ENCODE measurements around the gene AUTS2. TPM values are rescaled to one million over a fixed set of nuclear protein-coding genes. Genes with fewer than 3 reads are reported as not detected.

The AUTS2 gene
- total RNA-seq, 1 donor from 2014 or later, result 94.1 TPM

GRCh38 chr7:70113078-70113477 is 514.8 kb downstream of the AUTS2 start:
- DNase-seq (ENCODE audit: extremely low spot score, unreplicated experiment), result no peak
- no peak overlapping the region for H3K4me3 Mint-ChIP-seq
- H3K4me1 Mint-ChIP-seq (ENCODE audit: unreplicated experiment), result peaks cover 10% of the 10 kb centered on the region
- TF ChIP-seq CTCF (conservative IDR thresholded peaks at IDR 0.05), result no peak
- H3K9me3 Mint-ChIP-seq, result no peaks in the 10 kb centered on the region
- H3K36me3 Mint-ChIP-seq, result no peaks in the 10 kb centered on the region
- no peak overlapping the region for H3K27ac Mint-ChIP-seq
- no peaks in the 10 kb centered on the region for H3K27me3 Mint-ChIP-seq

GRCh38 chr7:70113536-70113935 is 515.3 kb downstream of the AUTS2 start:
- no peak overlapping the region for H3K27ac Mint-ChIP-seq
- no peak for TF ChIP-seq CTCF (conservative IDR thresholded peaks at IDR 0.05)
- H3K36me3 Mint-ChIP-seq, result peaks cover under 1% of the 10 kb centered on the region
- H3K4me3 Mint-ChIP-seq, result no peak overlapping the region
- no peak for DNase-seq (ENCODE audit: extremely low spot score, unreplicated experiment)
- no peaks in the 10 kb centered on the region for H3K9me3 Mint-ChIP-seq
- no peaks in the 10 kb centered on the region for H3K27me3 Mint-ChIP-seq
- peaks cover 10% of the 10 kb centered on the region for H3K4me1 Mint-ChIP-seq (ENCODE audit: unreplicated experiment)

- Mint-ChIP-seq H3K4me3 (no peak overlapping the region), H3K9me3 (no peaks in the 10 kb centered on the region), H3K27ac (no peak overlapping the region)
Observed at GRCh38 chr7:70114806-70115205, 516.5 kb downstream of the AUTS2 start.

GRCh38 chr7:70116244-70116643 is 518.0 kb downstream of the AUTS2 start:
- TF ChIP-seq CTCF (conservative IDR thresholded peaks at IDR 0.05), result no peak
- no peak overlapping the region for H3K27ac Mint-ChIP-seq
- no peak overlapping the region for H3K4me3 Mint-ChIP-seq
- peaks cover 15% of the 10 kb centered on the region for H3K36me3 Mint-ChIP-seq
- no peaks in the 10 kb centered on the region for H3K27me3 Mint-ChIP-seq
- peaks cover 2% of the 10 kb centered on the region for H3K9me3 Mint-ChIP-seq
- no peak for DNase-seq (ENCODE audit: extremely low spot score, unreplicated experiment)
- peaks cover 10% of the 10 kb centered on the region for H3K4me1 Mint-ChIP-seq (ENCODE audit: unreplicated experiment)

More at GRCh38 chr7:70114806-70115205, 516.5 kb downstream of the AUTS2 start:
- Mint-ChIP-seq H3K4me1 (ENCODE audit: unreplicated experiment) (peaks cover 10% of the 10 kb centered on the region), H3K27me3 (no peaks in the 10 kb centered on the region), H3K36me3 (peaks cover 7% of the 10 kb centered on the region)
- no peak for TF ChIP-seq CTCF (conservative IDR thresholded peaks at IDR 0.05)
- DNase-seq (ENCODE audit: extremely low spot score, unreplicated experiment), result no peak

GRCh38 chr7:70116867-70117266 is 518.6 kb downstream of the AUTS2 start:
- peaks cover 21% of the 10 kb centered on the region for H3K36me3 Mint-ChIP-seq
- no peak overlapping the region for H3K27ac Mint-ChIP-seq
- H3K4me1 Mint-ChIP-seq (ENCODE audit: unreplicated experiment), result peaks cover 10% of the 10 kb centered on the region
- no peak overlapping the region for H3K4me3 Mint-ChIP-seq
- no peak for TF ChIP-seq CTCF (conservative IDR thresholded peaks at IDR 0.05)
- no peak for DNase-seq (ENCODE audit: extremely low spot score, unreplicated experiment)
- peaks cover 8% of the 10 kb centered on the region for H3K9me3 Mint-ChIP-seq
- H3K27me3 Mint-ChIP-seq, result no peaks in the 10 kb centered on the region

GRCh38 chr7:70120851-70121250 is 522.6 kb downstream of the AUTS2 start:
- Mint-ChIP-seq H3K27ac (no peak overlapping the region), H3K4me1 (ENCODE audit: unreplicated experiment) (peaks cover 6% of the 10 kb centered on the region), H3K9me3 (peaks cover 18% of the 10 kb centered on the region), H3K36me3 (peaks cover 35% of the 10 kb centered on the region), H3K27me3 (no peaks in the 10 kb centered on the region), H3K4me3 (peak overlapping the region; percentile 21)
- no peak for DNase-seq (ENCODE audit: extremely low spot score, unreplicated experiment)
- TF ChIP-seq CTCF (conservative IDR thresholded peaks at IDR 0.05), result no peak
